Measurements from ENCODE around the gene SMKR1. TPM values are rescaled to one million over a fixed set of nuclear protein-coding genes. Genes with fewer than 3 reads are reported as not detected.

Gene SMKR1
- total RNA-seq, 4 donors from 2014 or later: 1.2 TPM; not detected in 3

GRCh38 chr7:129499999-129500398 lies 2.3 kb upstream of the SMKR1 start:
- no peak for TF ChIP-seq CTCF (IDR thresholded peaks at IDR 0.05)
- no peak for TF ChIP-seq POLR2A (IDR thresholded peaks at IDR 0.05)
- TF ChIP-seq EP300 (IDR thresholded peaks at IDR 0.05): no peak
- Histone ChIP-seq H3K4me1 (peaks cover 0 to 14% (median 3%) of the 10 kb centered on the region in 4 donors), H3K36me3 (no peaks in the 10 kb centered on the region), H3K9me3 (no peaks in the 10 kb centered on the region), H3K27me3 (peaks cover 0 to 17% of the 10 kb centered on the region in 2 donors), H3K27ac (no peak overlapping the region), H3K4me3 (no peak overlapping the region)
- 83 to 84% methylated on average over 6 of the region's 6 CpGs for WGBS, 2 donors
- DNase-seq (ENCODE audit: low spot score in 2 of 2): no peak

GRCh38 chr7:129502708-129503685 lies 666 bp downstream of the SMKR1 start:
- H3K9me3 ChIP-seq: no peaks in the 10 kb centered on the region
- H3K4me3 ChIP-seq: peak overlapping the region; percentile 40 to 71 (median 47)
- peaks cover 0 to 14% (median 3%) of the 10 kb centered on the region in 4 donors for H3K4me1 ChIP-seq
- H3K36me3 ChIP-seq: no peaks in the 10 kb centered on the region
- TF ChIP-seq CTCF (IDR thresholded peaks at IDR 0.05) (no peak), EP300 (IDR thresholded peaks at IDR 0.05) (no peak), POLR2A (IDR thresholded peaks at IDR 0.05) (no peak)
- 11 to 15% methylated on average over 40 to 55 of the region's 58 CpGs for WGBS, 2 donors
- no peak overlapping the region for H3K27ac ChIP-seq
- peaks cover 0 to 17% of the 10 kb centered on the region in 2 donors for H3K27me3 ChIP-seq
- DNase-seq (ENCODE audit: low spot score in 2 of 2): no peak

GRCh38 chr7:129503725-129504124 lies 1.4 kb downstream of the SMKR1 start:
- 92 to 95% methylated on average over 8 of the region's 8 CpGs for WGBS, 2 donors
- Histone ChIP-seq H3K4me1 (peaks cover 0 to 14% (median 3%) of the 10 kb centered on the region in 4 donors), H3K27me3 (peaks cover 0 to 17% of the 10 kb centered on the region in 2 donors), H3K9me3 (no peaks in the 10 kb centered on the region), H3K4me3 (no peak overlapping the region), H3K36me3 (no peaks in the 10 kb centered on the region), H3K27ac (no peak overlapping the region)
- TF ChIP-seq EP300 (IDR thresholded peaks at IDR 0.05) (no peak), POLR2A (IDR thresholded peaks at IDR 0.05) (no peak), CTCF (IDR thresholded peaks at IDR 0.05) (no peak)
- no peak for DNase-seq (ENCODE audit: low spot score in 2 of 2)

- H3K27ac ChIP-seq: no peak overlapping the region
- no peak for DNase-seq (ENCODE audit: low spot score in 2 of 2)
- no peaks in the 10 kb centered on the region for H3K9me3 ChIP-seq
- 55 to 58% methylated on average over 8 of the region's 8 CpGs for WGBS, 2 donors
- H3K4me3 ChIP-seq: no peak overlapping the region
- H3K36me3 ChIP-seq: no peaks in the 10 kb centered on the region
- no peaks in the 10 kb centered on the region for H3K27me3 ChIP-seq
- H3K4me1 ChIP-seq: no peaks in the 10 kb centered on the region
- TF ChIP-seq CTCF (IDR thresholded peaks at IDR 0.05): no peak
- TF ChIP-seq EP300 (IDR thresholded peaks at IDR 0.05): no peak
- no peak for TF ChIP-seq POLR2A (IDR thresholded peaks at IDR 0.05)
Measured at GRCh38 chr7:129512192-129512591, 9.9 kb downstream of the SMKR1 start.

- H3K36me3 ChIP-seq: no peaks in the 10 kb centered on the region
- WGBS, 2 donors: 91% methylated on average over 10 of the region's 10 CpGs
- H3K27me3 ChIP-seq: no peaks in the 10 kb centered on the region
- no peak overlapping the region for H3K27ac ChIP-seq
- H3K9me3 ChIP-seq: no peaks in the 10 kb centered on the region
- no peaks in the 10 kb centered on the region for H3K4me1 ChIP-seq
- H3K4me3 ChIP-seq: no peak overlapping the region
- no peak for DNase-seq (ENCODE audit: low spot score in 2 of 2)
- TF ChIP-seq EP300 (IDR thresholded peaks at IDR 0.05) (no peak), POLR2A (IDR thresholded peaks at IDR 0.05) (no peak), CTCF (IDR thresholded peaks at IDR 0.05) (no peak)
Measured at GRCh38 chr7:129513546-129513945, 11.2 kb downstream of the SMKR1 start.
